Measurements from ENCODE around the gene FAM241B.

The FAM241B gene

DNA sequence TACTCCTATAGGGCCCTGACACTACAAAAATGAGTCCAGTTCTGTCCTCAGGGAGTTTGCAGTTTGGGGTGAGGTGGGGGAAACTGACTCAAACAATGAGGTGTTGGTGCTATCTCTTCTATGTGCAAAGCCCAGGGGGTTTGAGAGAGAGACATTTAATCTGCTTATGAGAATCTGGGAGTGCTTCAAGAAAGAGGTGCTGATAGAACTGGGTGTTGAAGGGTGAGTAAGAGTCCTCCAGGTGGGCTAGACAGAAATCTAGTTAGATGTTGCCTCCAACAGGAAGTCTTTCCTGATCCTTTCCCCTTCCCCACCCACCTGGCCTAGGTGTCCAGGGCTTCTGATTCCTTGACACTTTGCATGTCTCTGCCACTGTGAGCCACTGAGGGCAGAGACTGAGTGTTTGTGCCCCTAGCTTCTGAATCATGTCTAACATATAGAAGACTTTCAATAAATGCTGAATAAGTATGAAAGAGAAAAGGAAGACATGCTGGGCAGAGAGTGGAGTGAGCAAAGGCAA is 53.0 kb downstream of the FAM241B start:
- Histone ChIP-seq H3K4me1 (ENCODE audit: control insufficient read depth in 1 of 2, insufficient read depth in 2 of 2, low read length in 2 of 2) (peaks cover 32 to 35% of the 10 kb centered on the region in 2 donors), H3K9ac (ENCODE audit: low read depth in 1 of 2, low read length in 2 of 2) (no peak overlapping the region), H3K27me3 (ENCODE audit: control insufficient read depth in 1 of 2, insufficient read depth in 2 of 2, low read length in 2 of 2) (peaks cover 0 to 7% of the 10 kb centered on the region in 2 donors), H3K9me3 (ENCODE audit: control insufficient read depth in 1 of 2, low read length in 2 of 2) (no peaks in the 10 kb centered on the region), H3K27ac (ENCODE audit: low read depth, low read length) (no peak overlapping the region), H3K36me3 (ENCODE audit: control insufficient read depth in 1 of 2, insufficient read depth in 2 of 2, low read length in 2 of 2) (no peaks in the 10 kb centered on the region), H3K4me3 (ENCODE audit: low read depth in 1 of 2, low read length in 2 of 2) (no peak overlapping the region)
